Endometrium (tissue), 2 donors: ENCODE results near the gene UBE2R2.
"Not testable (repeated sequence)": the region's sequence is repeated elsewhere in the genome, so short reads cannot be mapped to it uniquely, and the experiment has no call there.

ENCODE experiments used
- FAIRE-seq: peaks from 2 replicates; lab custom pipeline; 2012; peaks lifted over from hg19 to GRCh38; lab: Jason Lieb, UNC
- donor health status: control.
- donor health status: control.

The UBE2R2 gene

GRCh38 chr9:33927694-33928093 is 110.7 kb downstream of the UBE2R2 start:
- FAIRE-seq = no peak

- no peak for FAIRE-seq
Observed at GRCh38 chr9:33931326-33931725, 114.4 kb downstream of the UBE2R2 start.

- FAIRE-seq = no peak
Observed at GRCh38 chr9:33932078-33932807, 115.3 kb downstream of the UBE2R2 start.

GRCh38 chr9:33934188-33934878 is 117.4 kb downstream of the UBE2R2 start:
- no peak for FAIRE-seq

- no peak for FAIRE-seq
Observed at GRCh38 chr9:33939924-33940874, 123.2 kb downstream of the UBE2R2 start.

- FAIRE-seq = no peak
Observed at GRCh38 chr9:33942471-33943083, 125.6 kb downstream of the UBE2R2 start.

- FAIRE-seq = no peak
Observed at GRCh38 chr9:33943389-33943788, 126.4 kb downstream of the UBE2R2 start.

- no peak for FAIRE-seq
Observed at GRCh38 chr9:33946779-33947535, 130.0 kb downstream of the UBE2R2 start.

GRCh38 chr9:33950371-33950770 is 133.4 kb downstream of the UBE2R2 start:
- FAIRE-seq = no peak

- FAIRE-seq = no peak
Observed at GRCh38 chr9:33952066-33952465, 135.1 kb downstream of the UBE2R2 start.

GRCh38 chr9:33956544-33956943 is 139.6 kb downstream of the UBE2R2 start:
- no peak for FAIRE-seq

- FAIRE-seq = no peak
Observed at GRCh38 chr9:33959725-33960124, 142.8 kb downstream of the UBE2R2 start.

- not testable (repeated sequence) for FAIRE-seq
Observed at GRCh38 chr9:33962468-33962867, 145.5 kb downstream of the UBE2R2 start.

- no peak for FAIRE-seq
Observed at GRCh38 chr9:33964086-33964768, 147.3 kb downstream of the UBE2R2 start.
